Parathyroid adenoma (tissue), 2 donors: ENCODE results near the gene ASPRV1.
"Not testable (repeated sequence)": the region's sequence is repeated elsewhere in the genome, so short reads cannot be mapped to it uniquely, and the experiment has no call there.

ENCODE experiments used
- H2AFZ ChIP-seq: fragments of 300-600 bp; sonication (generic); one replicate; pipeline ENCODE4 v1.7.0; 2017; ENCODE audit warnings: antibody characterized with exemption, mild to moderate bottlenecking
- H3K27ac ChIP-seq: fragments of 300-600 bp; sonication (generic); one replicate; pipeline ENCODE4 v1.7.0; 2017
- H3K27me3 ChIP-seq: fragments of 300-600 bp; sonication (generic); one replicate; pipeline ENCODE4 v1.7.0; 2017; ENCODE audit warnings: low read length; ENCODE audit not compliant: control insufficient read depth, insufficient read depth
- H3K36me3 ChIP-seq: fragments of 300-600 bp; sonication (generic); one replicate; pipeline ENCODE4 v1.7.0; 2017; ENCODE audit warnings: low read length; ENCODE audit not compliant: control insufficient read depth, insufficient read depth
- H3K4me1 ChIP-seq: fragments of 300-600 bp; sonication (generic); one replicate; pipeline ENCODE4 v1.7.0; 2017; ENCODE audit warnings: control low read depth
- H3K4me2 ChIP-seq: fragments of 300-600 bp; sonication (generic); one replicate; pipeline ENCODE4 v1.7.0; 2017; ENCODE audit warnings: low read length
- H3K4me3 ChIP-seq: fragments of 300-600 bp; sonication (generic); one replicate; pipeline ENCODE4 v1.7.0; 2017; ENCODE audit warnings: low read depth, low read length
- H3K79me2 ChIP-seq: fragments of 300-600 bp; sonication (generic); one replicate; pipeline ENCODE4 v1.7.0; 2017; ENCODE audit warnings: control low read depth
- H3K9ac ChIP-seq: fragments of 300-600 bp; sonication (generic); one replicate; pipeline ENCODE4 v1.7.0; 2017; ENCODE audit warnings: mild to moderate bottlenecking
- H3K9me3 ChIP-seq: fragments of 300-600 bp; sonication (generic); one replicate; pipeline ENCODE4 v1.7.0; 2017; ENCODE audit warnings: low read length; ENCODE audit not compliant: control insufficient read depth
- TF ChIP-seq, protein P1 (sequence below): fragments of 300-600 bp; sonication (generic); IDR thresholded peaks from one replicate; pipeline ENCODE4 v1.7.0; 2017; ENCODE audit warnings: antibody characterized with exemption, mild to moderate bottlenecking
- donor health status: primary hyperparathyroidism.

ASPRV1 gene

DNA sequence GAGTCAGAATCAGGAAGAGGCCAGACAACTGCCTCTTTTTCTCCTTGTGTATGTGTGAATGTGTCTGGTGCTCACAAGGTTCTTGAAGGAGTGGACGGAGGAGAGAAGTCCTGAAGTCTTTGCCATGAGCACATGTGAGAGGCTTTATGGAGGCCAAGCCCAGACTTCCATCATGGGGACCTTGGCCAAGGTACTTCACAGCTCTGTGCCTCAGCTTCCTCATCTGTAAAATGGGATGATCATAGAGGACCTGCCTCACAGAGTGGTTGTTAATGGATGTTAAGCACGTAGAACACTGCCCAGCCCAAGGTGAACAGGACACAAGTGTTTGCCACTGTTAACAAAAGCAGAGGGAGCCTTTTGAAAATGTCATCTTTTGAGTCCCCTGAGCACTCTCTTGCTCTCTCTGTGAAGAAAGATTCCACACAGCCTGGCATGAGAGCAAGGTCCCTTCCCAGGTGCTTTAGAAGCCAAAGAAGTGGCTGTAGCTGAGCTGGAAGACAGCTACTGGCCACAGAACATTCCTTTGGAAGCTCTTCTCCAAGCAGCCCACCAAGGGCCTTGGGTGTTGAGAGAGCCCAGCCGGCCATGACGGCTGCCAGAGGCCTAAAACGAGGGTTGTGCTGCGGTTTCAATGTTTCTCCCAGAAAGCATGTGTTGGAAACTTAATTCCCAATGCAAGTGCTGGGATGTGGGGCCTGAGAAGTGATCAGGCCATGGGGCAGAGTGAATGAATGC lies 41.8 kb upstream of the ASPRV1 start:
- TF ChIP-seq, protein P1, sequence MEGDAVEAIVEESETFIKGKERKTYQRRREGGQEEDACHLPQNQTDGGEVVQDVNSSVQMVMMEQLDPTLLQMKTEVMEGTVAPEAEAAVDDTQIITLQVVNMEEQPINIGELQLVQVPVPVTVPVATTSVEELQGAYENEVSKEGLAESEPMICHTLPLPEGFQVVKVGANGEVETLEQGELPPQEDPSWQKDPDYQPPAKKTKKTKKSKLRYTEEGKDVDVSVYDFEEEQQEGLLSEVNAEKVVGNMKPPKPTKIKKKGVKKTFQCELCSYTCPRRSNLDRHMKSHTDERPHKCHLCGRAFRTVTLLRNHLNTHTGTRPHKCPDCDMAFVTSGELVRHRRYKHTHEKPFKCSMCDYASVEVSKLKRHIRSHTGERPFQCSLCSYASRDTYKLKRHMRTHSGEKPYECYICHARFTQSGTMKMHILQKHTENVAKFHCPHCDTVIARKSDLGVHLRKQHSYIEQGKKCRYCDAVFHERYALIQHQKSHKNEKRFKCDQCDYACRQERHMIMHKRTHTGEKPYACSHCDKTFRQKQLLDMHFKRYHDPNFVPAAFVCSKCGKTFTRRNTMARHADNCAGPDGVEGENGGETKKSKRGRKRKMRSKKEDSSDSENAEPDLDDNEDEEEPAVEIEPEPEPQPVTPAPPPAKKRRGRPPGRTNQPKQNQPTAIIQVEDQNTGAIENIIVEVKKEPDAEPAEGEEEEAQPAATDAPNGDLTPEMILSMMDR = no peak
- Histone ChIP-seq H2AFZ (no peak overlapping the region), H3K4me2 (no peak overlapping the region), H3K9me3 (no peaks in the 10 kb centered on the region), H3K4me3 (no peak overlapping the region), H3K79me2 (no peaks in the 10 kb centered on the region), H3K4me1 (no peaks in the 10 kb centered on the region), H3K27me3 (no peaks in the 10 kb centered on the region), H3K36me3 (no peaks in the 10 kb centered on the region), H3K9ac (no peak overlapping the region), H3K27ac (no peak overlapping the region)

DNA sequence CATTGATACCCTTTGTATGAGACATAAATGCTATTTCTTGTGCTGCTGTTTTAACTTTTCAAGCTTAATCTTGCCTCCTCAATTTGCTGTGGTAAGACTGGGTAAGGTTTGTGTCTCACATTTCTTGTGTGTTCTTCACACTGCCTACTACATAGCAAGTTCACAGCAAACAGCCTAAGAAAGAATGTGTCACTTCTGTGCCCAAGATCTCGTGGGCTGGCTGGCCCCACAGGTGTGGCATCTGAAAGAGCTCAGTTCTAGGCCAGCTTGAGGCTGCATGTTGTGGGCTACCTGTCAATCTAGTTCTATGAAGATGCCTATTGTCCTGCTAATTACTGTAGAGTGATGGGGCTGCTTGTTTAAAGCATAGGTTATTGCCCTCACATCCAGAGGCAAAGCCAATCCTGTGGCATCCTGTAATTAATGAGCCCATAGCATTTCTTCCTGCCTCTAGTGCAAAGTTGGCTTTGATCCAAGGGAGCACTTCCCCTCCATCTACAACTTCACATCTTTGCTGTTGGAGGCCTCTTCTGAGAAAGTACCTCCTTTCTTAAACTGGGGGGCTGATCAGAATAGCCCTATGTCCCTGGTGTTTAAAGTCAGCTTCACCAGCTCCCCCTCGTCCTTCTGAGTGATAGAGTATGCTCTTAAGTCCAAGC lies 40.9 kb upstream of the ASPRV1 start:
- no peaks in the 10 kb centered on the region for H3K79me2 ChIP-seq
- no peaks in the 10 kb centered on the region for H3K36me3 ChIP-seq
- no peak overlapping the region for H3K4me3 ChIP-seq
- TF ChIP-seq, protein P1 = no peak
- no peak overlapping the region for H3K4me2 ChIP-seq
- H3K9ac ChIP-seq = no peak overlapping the region
- H3K4me1 ChIP-seq = no peaks in the 10 kb centered on the region
- no peaks in the 10 kb centered on the region for H3K27me3 ChIP-seq
- no peaks in the 10 kb centered on the region for H3K9me3 ChIP-seq
- no peak overlapping the region for H3K27ac ChIP-seq
- H2AFZ ChIP-seq = no peak overlapping the region

DNA sequence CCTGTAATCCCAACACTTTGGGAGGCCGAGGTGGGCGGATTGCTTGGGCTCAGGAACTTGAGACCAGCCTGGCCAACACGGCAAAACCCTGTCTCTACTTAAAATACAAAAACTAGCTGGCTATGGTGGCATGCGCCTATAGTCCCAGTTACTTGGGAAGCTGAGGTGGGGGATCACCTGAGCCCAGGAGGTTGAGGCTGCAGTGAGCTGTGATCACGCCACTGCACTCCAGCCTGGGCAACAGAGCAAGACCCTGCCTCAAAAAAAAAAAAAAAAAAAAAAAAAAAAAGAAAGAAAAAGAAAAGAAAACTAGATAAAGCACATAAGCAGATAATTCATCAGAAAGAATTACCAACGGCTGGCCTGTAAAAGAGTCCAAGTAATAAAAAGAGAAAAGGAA lies 39.1 kb upstream of the ASPRV1 start:
- H3K4me2 ChIP-seq, H3K79me2 ChIP-seq: not testable (repeated sequence)

DNA sequence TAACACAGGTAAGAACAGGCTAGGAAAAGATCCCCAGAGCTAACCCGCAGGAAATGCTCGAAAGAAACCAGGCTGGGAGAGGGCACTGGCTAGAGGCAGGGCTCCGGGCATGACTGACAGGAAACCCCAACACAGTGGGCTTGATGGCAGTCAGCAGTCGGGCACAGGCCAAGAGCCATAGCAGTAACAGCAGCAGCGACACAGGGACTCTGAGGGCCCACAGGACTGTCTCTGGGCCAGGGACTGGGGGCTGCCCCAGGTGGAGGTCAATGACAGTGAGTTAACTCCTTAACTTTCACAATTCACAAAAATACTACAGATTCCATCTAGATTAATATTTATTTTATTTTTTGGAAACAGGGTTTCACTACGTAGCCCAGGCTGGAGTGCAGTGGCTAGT lies 37.3 kb upstream of the ASPRV1 start:
- Histone ChIP-seq H2AFZ (no peak overlapping the region), H3K4me1 (no peaks in the 10 kb centered on the region), H3K79me2 (no peaks in the 10 kb centered on the region), H3K9ac (no peak overlapping the region), H3K27me3 (no peaks in the 10 kb centered on the region), H3K9me3 (no peaks in the 10 kb centered on the region), H3K4me3 (no peak overlapping the region), H3K4me2 (no peak overlapping the region), H3K27ac (no peak overlapping the region), H3K36me3 (no peaks in the 10 kb centered on the region)
- TF ChIP-seq, protein P1 = no peak

More for the DNA sequence above, 39.1 kb upstream of the ASPRV1 start:
- not testable (repeated sequence) for H3K27ac ChIP-seq, H3K9me3 ChIP-seq, H2AFZ ChIP-seq, H3K27me3 ChIP-seq, H3K36me3 ChIP-seq, H3K9ac ChIP-seq, H3K4me1 ChIP-seq, H3K4me3 ChIP-seq

DNA sequence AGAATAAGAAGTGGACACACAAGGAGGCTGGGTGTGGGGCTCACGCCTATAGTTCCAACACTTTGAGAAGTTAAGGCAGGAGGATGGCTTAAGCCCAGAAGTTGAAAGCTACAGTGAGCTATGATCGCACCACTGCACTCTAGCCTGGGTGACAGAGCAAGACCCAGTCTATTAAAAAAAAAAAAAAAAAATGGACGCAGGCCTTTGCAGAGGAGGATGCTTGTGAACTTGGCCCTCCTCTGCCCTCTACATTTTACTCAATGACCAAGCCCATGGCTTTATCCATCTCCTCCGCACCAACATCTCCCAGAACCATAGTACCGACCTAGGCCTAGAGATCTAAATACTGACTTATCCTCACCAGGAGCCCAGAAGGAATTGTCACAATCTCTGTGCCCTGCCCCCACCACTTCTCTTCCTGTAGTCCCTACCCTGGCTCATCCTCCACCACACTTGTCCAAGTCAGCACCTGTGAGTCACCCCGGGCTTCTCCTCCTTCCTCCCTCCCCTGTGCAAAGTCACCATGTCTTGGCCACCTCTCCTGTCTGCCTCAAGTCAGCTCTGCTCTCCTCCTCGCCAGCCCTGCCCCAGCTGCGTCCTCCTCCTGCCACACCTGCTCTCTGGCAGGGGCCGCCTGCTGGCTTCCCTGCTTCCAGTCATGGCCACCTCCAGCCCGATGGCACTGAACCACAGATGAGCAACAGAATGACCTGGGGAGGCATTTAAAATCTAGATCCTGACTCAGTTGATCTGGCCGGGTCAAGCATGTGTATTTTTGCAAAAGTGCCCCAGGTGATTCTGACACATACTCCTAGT lies 35.8 kb upstream of the ASPRV1 start:
- H3K4me1 ChIP-seq = no peaks in the 10 kb centered on the region
- H3K4me3 ChIP-seq = no peak overlapping the region
- no peaks in the 10 kb centered on the region for H3K9me3 ChIP-seq
- no peaks in the 10 kb centered on the region for H3K27me3 ChIP-seq
- H3K79me2 ChIP-seq = no peaks in the 10 kb centered on the region
- H2AFZ ChIP-seq = no peak overlapping the region
- TF ChIP-seq, protein P1 = no peak
- H3K27ac ChIP-seq = no peak overlapping the region
- no peak overlapping the region for H3K9ac ChIP-seq
- H3K36me3 ChIP-seq = no peaks in the 10 kb centered on the region
- H3K4me2 ChIP-seq = no peak overlapping the region
